HG02642 (cell line): Measurements from ENCODE around the gene TNS3.
"Not testable (repeated sequence)": the region's sequence is repeated elsewhere in the genome, so short reads cannot be mapped to it uniquely, and the experiment has no call there.

Experiments used
- ATAC-seq: cut with Tn5 transposase; IDR thresholded peaks from one replicate; pipeline ENCODE4 v1.9.1; 2021; ENCODE audit warnings: mild to moderate bottlenecking; ENCODE audit not compliant: unreplicated experiment, poor library complexity

TNS3 gene

GRCh38 chr7:47603514-47604255, 21.8 kb upstream of the TNS3 start:
- ATAC-seq, result not testable (repeated sequence)

- ATAC-seq, result no peak
Measured at GRCh38 chr7:47602272-47603004, 20.5 kb upstream of the TNS3 start.

GRCh38 chr7:47601881-47602249, 20.0 kb upstream of the TNS3 start:
- no peak for ATAC-seq

- peak; percentile 66 for ATAC-seq
Measured at GRCh38 chr7:47601119-47601880, 19.4 kb upstream of the TNS3 start.

- peak; percentile 54 for ATAC-seq
Measured at GRCh38 chr7:47600199-47601118, 18.5 kb upstream of the TNS3 start.

GRCh38 chr7:47597379-47597778, 15.5 kb upstream of the TNS3 start:
- no peak for ATAC-seq

GRCh38 chr7:47596502-47597202, 14.7 kb upstream of the TNS3 start:
- ATAC-seq, result no peak

- ATAC-seq, result no peak
Measured at GRCh38 chr7:47594406-47594805, 12.5 kb upstream of the TNS3 start.

- no peak for ATAC-seq
Measured at GRCh38 chr7:47591655-47592572, 10.0 kb upstream of the TNS3 start.

GRCh38 chr7:47591089-47591654, 9.3 kb upstream of the TNS3 start:
- no peak for ATAC-seq

GRCh38 chr7:47590215-47590614, 8.3 kb upstream of the TNS3 start:
- not testable (repeated sequence) for ATAC-seq

- no peak for ATAC-seq
Measured at GRCh38 chr7:47588704-47589225, 6.9 kb upstream of the TNS3 start.

GRCh38 chr7:47587976-47588375, 6.1 kb upstream of the TNS3 start:
- ATAC-seq, result no peak

- no peak for ATAC-seq
Measured at GRCh38 chr7:47587351-47587750, 5.4 kb upstream of the TNS3 start.

- no peak for ATAC-seq
Measured at GRCh38 chr7:47586925-47587324, 5.0 kb upstream of the TNS3 start.

- ATAC-seq, result not testable (repeated sequence)
Measured at GRCh38 chr7:47586161-47586670, 4.3 kb upstream of the TNS3 start.

- ATAC-seq, result no peak
Measured at GRCh38 chr7:47584536-47584895, 2.6 kb upstream of the TNS3 start.
